Hepatocyte (in vitro differentiated cells): ENCODE data around the gene PHGDH.

Experiments
- CTCF ChIP-seq: fragments of 200-600 bp; sonication (generic); IDR thresholded peaks from 2 replicates; pipeline ENCODE4 v1.5.1; 2016; ENCODE audit warnings: antibody characterized with exemption, mild to moderate bottlenecking; ENCODE audit not compliant: poor library complexity
- EZH2 ChIP-seq: fragments of 200-600 bp; sonication (generic); IDR thresholded peaks from 2 replicates; pipeline ENCODE4 v1.6.1; 2016; ENCODE audit warnings: antibody characterized with exemption, mild to moderate bottlenecking, borderline replicate concordance

GRCh38 chr1:119758584-119758983, 46.9 kb downstream of the PHGDH start:
- no peak for TF ChIP-seq CTCF
- no peak for TF ChIP-seq EZH2
